K562 (cell line): Measurements from ENCODE around the gene SLC26A1. TPM values are rescaled to one million over a fixed set of nuclear protein-coding genes. Genes with fewer than 3 reads are reported as not detected.
A peak's percentile ranks its signal among the peaks of the same experiment; 100 is the strongest.

Experiments
- ARNT ChIP-seq, 2 experiments: fragments of 450-650 bp; IDR thresholded peaks; 2 replicates each; pipeline ENCODE4 v1.6.1; 2016; ENCODE audit warnings: mild to moderate bottlenecking in 1 of 2
- ATF2 ChIP-seq: sonication (generic); formaldehyde crosslinking; IDR thresholded peaks from 2 replicates; pipeline ENCODE4 v1.8.1; 2022; ENCODE audit warnings: missing genetic modification reagents
- C11orf30 ChIP-seq: fragments of 450-650 bp; IDR thresholded peaks from 2 replicates; pipeline ENCODE4 v1.6.1; 2016; ENCODE audit warnings: low read depth, mild to moderate bottlenecking
- CCNT2 ChIP-seq: IDR thresholded peaks from 2 replicates; pipeline ENCODE4 v1.6.1; 2011; ENCODE audit warnings: borderline replicate concordance, low read depth, mild to moderate bottlenecking, moderate library complexity, mixed read lengths, low read length; ENCODE audit not compliant: insufficient read length; ENCODE audit errors: extremely low read depth
- FOXO4 ChIP-seq: fragments of 450-650 bp; formaldehyde crosslinking; IDR thresholded peaks from 2 replicates; pipeline ENCODE4 v1.4.0; 2020; ENCODE audit warnings: mild to moderate bottlenecking, moderate library complexity
- GTF2A2 ChIP-seq: IDR thresholded peaks from 2 replicates; pipeline ENCODE4 v1.6.1; 2016; ENCODE audit warnings: mild to moderate bottlenecking, missing genetic modification characterization, missing compliant biosample characterization
- HMGN3 ChIP-seq: IDR thresholded peaks from 2 replicates; pipeline ENCODE4 v1.6.1; 2011; ENCODE audit warnings: borderline replicate concordance, low read depth, mild to moderate bottlenecking, mixed read lengths, low read length; ENCODE audit not compliant: insufficient read length; ENCODE audit errors: extremely low read depth
- KDM2B ChIP-seq: fragments of 250-450 bp; sonication (Bioruptor Pico); IDR thresholded peaks from 2 replicates; pipeline ENCODE4 v1.8.0; 2021; ENCODE audit warnings: mild to moderate bottlenecking, moderate library complexity
- KLF16 ChIP-seq: IDR thresholded peaks from 2 replicates; pipeline ENCODE4 v1.6.1; 2016; ENCODE audit warnings: antibody characterized with exemption
- LCOR ChIP-seq: sonication (generic); formaldehyde crosslinking; IDR thresholded peaks from 2 replicates; pipeline ENCODE4 v1.8.0; 2022; ENCODE audit warnings: mild to moderate bottlenecking, missing genetic modification reagents
- MAX ChIP-seq: sonication (generic); formaldehyde crosslinking; IDR thresholded peaks from 2 replicates; pipeline ENCODE4 v1.9.0; 2022; ENCODE audit warnings: mild to moderate bottlenecking, missing genetic modification reagents
- MCM7 ChIP-seq, 2 experiments: fragments of 450-650 bp; IDR thresholded peaks; 2 replicates each; pipeline ENCODE4 v1.6.1; 2016 to 2018
- PBX2 ChIP-seq, 2 experiments: IDR thresholded peaks in 1 of 2; conservative IDR thresholded peaks in 1 of 2; 2 replicates each; pipeline ENCODE4 v1.6.1; 2016; ENCODE audit warnings: low read depth in 2 of 2, mild to moderate bottlenecking in 1 of 2, missing compliant biosample characterization in 1 of 2, missing genetic modification characterization in 1 of 2, moderate library complexity in 1 of 2
- SETDB1 ChIP-seq: IDR thresholded peaks from one replicate; pipeline ENCODE4 v1.6.1; 2012; ENCODE audit warnings: low read length, control low read depth, inconsistent platforms
- YBX1 ChIP-seq: fragments of 450-650 bp; IDR thresholded peaks from 2 replicates; pipeline ENCODE4 v1.7.1; 2016; ENCODE audit warnings: mild to moderate bottlenecking
- YY1 ChIP-seq, 3 experiments: IDR thresholded peaks; 2 replicates each; pipeline ENCODE4 v1.6.1; 2011; ENCODE audit warnings: low read length in 2 of 3, mild to moderate bottlenecking in 2 of 3, moderate library complexity in 2 of 3, borderline replicate concordance in 1 of 3, control low read depth in 1 of 3, low read depth in 1 of 3; ENCODE audit not compliant: insufficient read depth in 3 of 3, insufficient replicate concordance in 2 of 3, control insufficient read depth in 1 of 3, insufficient read length in 1 of 3; ENCODE audit errors: extremely low read depth in 1 of 3
- ZKSCAN1 ChIP-seq: fragments of 150-350 bp; IDR thresholded peaks from 2 replicates; pipeline ENCODE4 v1.6.1; 2016; ENCODE audit warnings: low read depth, low read length
- ZNF124 ChIP-seq: sonication (generic); formaldehyde crosslinking; IDR thresholded peaks from 2 replicates; pipeline ENCODE4 v1.8.1; 2022; ENCODE audit warnings: missing genetic modification reagents
- ZNF134 ChIP-seq: fragments of 250-450 bp; sonication (Bioruptor Pico); conservative IDR thresholded peaks from 2 replicates; pipeline ENCODE4 v1.4.0; 2020
- ZNF140 ChIP-seq: fragments of 250-450 bp; sonication (Bioruptor Pico); IDR thresholded peaks from 2 replicates; pipeline ENCODE4 v1.8.0; 2021; ENCODE audit warnings: moderate library complexity, mild to moderate bottlenecking, inconsistent platforms
- ZNF354B ChIP-seq: fragments of 250-450 bp; sonication (Bioruptor Pico); IDR thresholded peaks from 2 replicates; pipeline ENCODE4 v1.4.0; 2020
- ZNF830 ChIP-seq: fragments of 250-450 bp; sonication (Bioruptor Pico); IDR thresholded peaks from 2 replicates; pipeline ENCODE4 v1.5.0; 2021; ENCODE audit warnings: mild to moderate bottlenecking
- polyA plus RNA-seq, 8 experiments: library from polyadenylated mRNA; depleted of rRNA in 4 of 8; stranded (reverse) in 5 of 8; unstranded in 3 of 8; fragments of >200 nt; fragmentation: Nextera tagmentation in 2 of 8; fragmentation: Illumina TruSeq in 1 of 8; extraction: Ambion mirVana in 2 of 8; extraction: Trizol in 1 of 8; gene quantifications; 2 replicates each; pipeline versions ENCODE4 v1.2.1 to v1.2.3, GENCODE V29; 2011 to 2014; ENCODE audit warnings: inconsistent platforms in 1 of 8, missing spikeins in 1 of 8
- total RNA-seq, 7 experiments: library from RNA; depleted of rRNA in 6 of 7; stranded (reverse); fragments of >200 nt in 6 of 7; fragmentation: Illumina TruSeq in 2 of 7; extraction: Trizol in 2 of 7; gene quantifications; 2 replicates each; pipeline versions ENCODE4 v1.2.1 to v1.2.3, GENCODE V29; 2011 to 2021; ENCODE audit warnings: low replicate concordance in 1 of 7

SLC26A1 gene
- total and polyA plus RNA-seq, 9 of the 15 experiments (the other 6 are each of a cell fraction or from before 2014, with no cell fraction given): 0.11 to 4.2 (median 0.95) TPM

- TF ChIP-seq ZNF354B (no peak), MCM7 (IDR thresholded peaks at IDR 0.05) (no peak), LCOR (no peak), ZKSCAN1 (no peak), HMGN3 (peak; percentile 60), ZNF134 (CRISPR knock-in tag) (no peak), MAX (peak; percentile 85), ZNF830 (CRISPR knock-in tag) (no peak), FOXO4 (CRISPR knock-in tag) (no peak), ZNF140 (CRISPR knock-in tag) (no peak), KLF16 (no peak), ARNT (IDR thresholded peaks at IDR 0.05) (no peak), ZNF124 (CRISPR knock-in tag) (no peak), CCNT2 (peak; percentile 59), KDM2B (CRISPR knock-in tag) (no peak), ATF2 (no peak), SETDB1 (no peak), YBX1 (no peak), C11orf30 (no peak), GTF2A2 (tag) (no peak), YY1 (IDR thresholded peaks at IDR 0.05; ENCODE audit: borderline replicate concordance in 1 of 3, control insufficient read depth in 1 of 3, extremely low read depth in 1 of 3, insufficient read depth in 3 of 3, insufficient read length in 1 of 3, insufficient replicate concordance in 2 of 3, low read depth in 1 of 3, low read length in 2 of 3) (no peak), PBX2 (CRISPR knock-in tag; IDR thresholded peaks at IDR 0.05; ENCODE audit: low read depth) (no peak), PBX2 (tag; conservative IDR thresholded peaks at IDR 0.05; ENCODE audit: low read depth) (no peak)
These were observed 16.6 kb upstream of the SLC26A1 start (continued) for GRCh38 chr4:1009542-1010394.
